ENCODE results near the gene ABCB6. TPM values are rescaled to one million over a fixed set of nuclear protein-coding genes. Genes with fewer than 3 reads are reported as not detected.

ABCB6 gene
- total RNA-seq, 1 donor from 2014 or later: 27.4 TPM

GRCh38 chr2:219228041-219228910, 9.5 kb upstream of the ABCB6 start:
- peaks cover 35% of the 10 kb centered on the region for H3K4me1 Mint-ChIP-seq (ENCODE audit: low read depth)
- DNase-seq (ENCODE audit: low spot score): no peak
- peak overlapping the region; percentile 73 for H3K4me3 Mint-ChIP-seq (ENCODE audit: unreplicated experiment)
- H3K36me3 Mint-ChIP-seq (ENCODE audit: low read depth): peaks cover 18% of the 10 kb centered on the region
- no peaks in the 10 kb centered on the region for H3K9me3 Mint-ChIP-seq (ENCODE audit: low read depth)
- no peak for TF ChIP-seq CTCF (IDR thresholded peaks at IDR 0.05)
- peak overlapping the region; percentile 54 for H3K27ac Mint-ChIP-seq (ENCODE audit: unreplicated experiment)
- H3K27me3 Mint-ChIP-seq (ENCODE audit: low read depth): no peaks in the 10 kb centered on the region

GRCh38 chr2:219225350-219225749, 6.6 kb upstream of the ABCB6 start:
- no peak overlapping the region for H3K4me3 Mint-ChIP-seq (ENCODE audit: unreplicated experiment)
- TF ChIP-seq CTCF (IDR thresholded peaks at IDR 0.05): no peak
- no peak for DNase-seq (ENCODE audit: low spot score)
- H3K36me3 Mint-ChIP-seq (ENCODE audit: low read depth): peaks cover 21% of the 10 kb centered on the region
- peaks cover 24% of the 10 kb centered on the region for H3K4me1 Mint-ChIP-seq (ENCODE audit: low read depth)
- no peaks in the 10 kb centered on the region for H3K27me3 Mint-ChIP-seq (ENCODE audit: low read depth)
- no peaks in the 10 kb centered on the region for H3K9me3 Mint-ChIP-seq (ENCODE audit: low read depth)
- H3K27ac Mint-ChIP-seq (ENCODE audit: unreplicated experiment): no peak overlapping the region

DNA sequence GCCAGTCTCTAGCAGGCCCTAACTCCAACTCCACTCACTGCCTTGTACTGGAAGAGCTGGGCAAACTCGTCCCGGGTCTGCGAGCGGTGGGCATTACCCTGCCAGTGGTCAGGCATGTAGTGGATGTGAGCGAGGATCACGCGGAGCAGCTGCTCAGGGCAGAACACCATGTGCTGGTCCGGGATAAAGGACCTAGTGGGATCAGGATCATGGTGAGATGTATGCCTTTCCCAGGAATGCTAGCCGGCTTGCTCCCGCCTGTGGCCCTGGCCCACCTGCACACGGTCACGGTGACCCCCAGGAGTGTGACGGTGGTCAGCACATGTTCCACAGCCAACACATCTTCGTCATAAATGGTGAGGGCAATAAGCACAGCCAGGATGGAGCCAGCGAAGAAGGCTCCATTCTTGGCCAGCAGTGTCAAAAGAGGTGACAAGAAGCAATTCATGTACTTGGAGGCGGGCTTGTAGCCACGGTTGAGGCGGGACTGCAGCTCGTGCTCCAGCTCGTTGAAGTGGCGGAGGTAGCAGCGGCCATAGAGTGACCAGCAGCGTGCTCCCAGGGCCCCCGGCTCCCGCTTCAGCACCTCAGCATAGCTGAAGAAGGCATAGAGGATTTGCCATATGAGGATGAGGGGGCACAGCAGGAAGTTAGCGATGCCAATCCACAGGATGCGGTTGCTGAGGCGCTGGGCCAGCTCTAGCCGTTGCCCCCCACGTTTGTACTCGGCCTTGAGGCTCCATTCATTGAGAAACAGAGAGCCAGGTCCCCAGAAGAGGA, 5.3 kb upstream of the ABCB6 start:
- Mint-ChIP-seq H3K4me1 (ENCODE audit: low read depth) (peaks cover 35% of the 10 kb centered on the region), H3K27ac (ENCODE audit: unreplicated experiment) (no peak overlapping the region), H3K36me3 (ENCODE audit: low read depth) (peaks cover 21% of the 10 kb centered on the region), H3K4me3 (ENCODE audit: unreplicated experiment) (no peak overlapping the region), H3K9me3 (ENCODE audit: low read depth) (no peaks in the 10 kb centered on the region), H3K27me3 (ENCODE audit: low read depth) (no peaks in the 10 kb centered on the region)
- DNase-seq (ENCODE audit: low spot score): no peak
- no peak for TF ChIP-seq CTCF (IDR thresholded peaks at IDR 0.05)

- Mint-ChIP-seq H3K9me3 (ENCODE audit: low read depth) (no peaks in the 10 kb centered on the region), H3K27me3 (ENCODE audit: low read depth) (no peaks in the 10 kb centered on the region), H3K4me3 (ENCODE audit: unreplicated experiment) (no peak overlapping the region), H3K27ac (ENCODE audit: unreplicated experiment) (no peak overlapping the region), H3K36me3 (ENCODE audit: low read depth) (peaks cover 21% of the 10 kb centered on the region), H3K4me1 (ENCODE audit: low read depth) (peaks cover 26% of the 10 kb centered on the region)
- TF ChIP-seq CTCF (IDR thresholded peaks at IDR 0.05): no peak
- no peak for DNase-seq (ENCODE audit: low spot score)
These were observed 3.3 kb upstream of the ABCB6 start for GRCh38 chr2:219221957-219222518.
